H1 (cell line): ENCODE results near the gene ASXL2. TPM values are rescaled to one million over a fixed set of nuclear protein-coding genes. Genes with fewer than 3 reads are reported as not detected.

ENCODE experiments used
- CEBPB ChIP-seq: IDR thresholded peaks from 2 replicates; pipeline ENCODE4 v1.6.1; 2012; ENCODE audit warnings: low read depth, low read length
- GABPA ChIP-seq: IDR thresholded peaks from 2 replicates; pipeline ENCODE4 v1.6.1; 2011; ENCODE audit warnings: mild to moderate bottlenecking, low read length, moderate library complexity, borderline replicate concordance; ENCODE audit not compliant: insufficient read depth
- KDM4A ChIP-seq: IDR thresholded peaks from one replicate; pipeline ENCODE4 v1.7.1; 2012; ENCODE audit warnings: low read depth, mild to moderate bottlenecking, moderate library complexity, low read length, inconsistent platforms; ENCODE audit not compliant: severe bottlenecking
- polyA plus RNA-seq, 7 experiments: library from polyadenylated mRNA; depleted of rRNA in 3 of 7; stranded (reverse) in 5 of 7; unstranded in 2 of 7; fragments of >200 nt in 5 of 7; fragments of 200-250 nt in 2 of 7; gene quantifications; 1 replicate in 5 of 7; 2 replicates in 1 of 7; 4 replicates in 1 of 7; pipeline versions ENCODE4 v1.2.1 to v1.2.3, GENCODE V29; 2011 to 2013; ENCODE audit warnings: missing spikeins in 2 of 7, mixed read lengths in 2 of 7
- total RNA-seq: library from RNA; stranded (reverse); fragmentation: NEBNext Ultra II Directional; extraction: Animal tissue kit (Norgen Biotek cat#: 25700); gene quantifications from 2 replicates; pipeline ENCODE4 v1.2.1, GENCODE V29; 2021
- TF ChIP-seq, protein P1 (sequence below): IDR thresholded peaks from 2 replicates; pipeline ENCODE4 v1.6.1; 2011; ENCODE audit warnings: low read length, improper control_type of control experiment
- TF ChIP-seq, protein P2 (sequence below): fragments of 300-600 bp; sonication (generic); IDR thresholded peaks from 2 replicates; pipeline ENCODE4 v1.7.1; 2012; ENCODE audit warnings: low read length, moderate library complexity, mild to moderate bottlenecking, inconsistent platforms; ENCODE audit not compliant: insufficient replicate concordance

Gene ASXL2
- total and polyA plus RNA-seq, 2 of the 8 experiments (the other 6 are each of a cell fraction or from before 2014, with no cell fraction given): 7.2 to 41.3 TPM

DNA sequence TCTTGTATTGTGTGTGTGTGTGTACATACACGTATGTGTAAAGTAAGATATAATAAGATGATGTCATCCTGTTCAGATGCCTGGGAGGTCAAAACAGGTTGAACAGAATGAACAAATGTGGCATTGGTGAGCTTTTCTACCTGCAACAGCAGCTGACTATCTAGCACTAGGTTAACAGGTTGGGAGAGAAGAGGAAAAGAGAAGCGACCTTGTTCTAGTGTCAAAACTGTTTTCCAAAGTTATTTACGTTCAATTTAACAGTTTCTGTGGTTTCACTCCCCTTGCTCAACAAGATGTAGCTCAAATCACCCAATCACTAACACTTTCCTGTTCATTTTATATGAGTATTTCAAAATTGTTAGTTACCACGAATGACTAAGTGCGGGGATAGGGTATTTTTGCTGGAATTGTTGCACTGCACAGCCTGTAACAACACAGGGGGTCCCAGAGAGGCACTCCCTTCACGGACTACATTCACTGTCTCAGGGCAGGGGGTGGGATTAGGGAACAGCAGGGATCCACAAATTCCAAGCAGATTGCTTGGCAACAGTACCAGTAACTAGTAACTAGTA, 137.4 kb downstream of the ASXL2 start (continued):
- TF ChIP-seq, protein P1, sequence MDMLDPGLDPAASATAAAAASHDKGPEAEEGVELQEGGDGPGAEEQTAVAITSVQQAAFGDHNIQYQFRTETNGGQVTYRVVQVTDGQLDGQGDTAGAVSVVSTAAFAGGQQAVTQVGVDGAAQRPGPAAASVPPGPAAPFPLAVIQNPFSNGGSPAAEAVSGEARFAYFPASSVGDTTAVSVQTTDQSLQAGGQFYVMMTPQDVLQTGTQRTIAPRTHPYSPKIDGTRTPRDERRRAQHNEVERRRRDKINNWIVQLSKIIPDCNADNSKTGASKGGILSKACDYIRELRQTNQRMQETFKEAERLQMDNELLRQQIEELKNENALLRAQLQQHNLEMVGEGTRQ: no peak
- TF ChIP-seq GABPA: no peak
- no peak for TF ChIP-seq CEBPB
- TF ChIP-seq, protein P2, sequence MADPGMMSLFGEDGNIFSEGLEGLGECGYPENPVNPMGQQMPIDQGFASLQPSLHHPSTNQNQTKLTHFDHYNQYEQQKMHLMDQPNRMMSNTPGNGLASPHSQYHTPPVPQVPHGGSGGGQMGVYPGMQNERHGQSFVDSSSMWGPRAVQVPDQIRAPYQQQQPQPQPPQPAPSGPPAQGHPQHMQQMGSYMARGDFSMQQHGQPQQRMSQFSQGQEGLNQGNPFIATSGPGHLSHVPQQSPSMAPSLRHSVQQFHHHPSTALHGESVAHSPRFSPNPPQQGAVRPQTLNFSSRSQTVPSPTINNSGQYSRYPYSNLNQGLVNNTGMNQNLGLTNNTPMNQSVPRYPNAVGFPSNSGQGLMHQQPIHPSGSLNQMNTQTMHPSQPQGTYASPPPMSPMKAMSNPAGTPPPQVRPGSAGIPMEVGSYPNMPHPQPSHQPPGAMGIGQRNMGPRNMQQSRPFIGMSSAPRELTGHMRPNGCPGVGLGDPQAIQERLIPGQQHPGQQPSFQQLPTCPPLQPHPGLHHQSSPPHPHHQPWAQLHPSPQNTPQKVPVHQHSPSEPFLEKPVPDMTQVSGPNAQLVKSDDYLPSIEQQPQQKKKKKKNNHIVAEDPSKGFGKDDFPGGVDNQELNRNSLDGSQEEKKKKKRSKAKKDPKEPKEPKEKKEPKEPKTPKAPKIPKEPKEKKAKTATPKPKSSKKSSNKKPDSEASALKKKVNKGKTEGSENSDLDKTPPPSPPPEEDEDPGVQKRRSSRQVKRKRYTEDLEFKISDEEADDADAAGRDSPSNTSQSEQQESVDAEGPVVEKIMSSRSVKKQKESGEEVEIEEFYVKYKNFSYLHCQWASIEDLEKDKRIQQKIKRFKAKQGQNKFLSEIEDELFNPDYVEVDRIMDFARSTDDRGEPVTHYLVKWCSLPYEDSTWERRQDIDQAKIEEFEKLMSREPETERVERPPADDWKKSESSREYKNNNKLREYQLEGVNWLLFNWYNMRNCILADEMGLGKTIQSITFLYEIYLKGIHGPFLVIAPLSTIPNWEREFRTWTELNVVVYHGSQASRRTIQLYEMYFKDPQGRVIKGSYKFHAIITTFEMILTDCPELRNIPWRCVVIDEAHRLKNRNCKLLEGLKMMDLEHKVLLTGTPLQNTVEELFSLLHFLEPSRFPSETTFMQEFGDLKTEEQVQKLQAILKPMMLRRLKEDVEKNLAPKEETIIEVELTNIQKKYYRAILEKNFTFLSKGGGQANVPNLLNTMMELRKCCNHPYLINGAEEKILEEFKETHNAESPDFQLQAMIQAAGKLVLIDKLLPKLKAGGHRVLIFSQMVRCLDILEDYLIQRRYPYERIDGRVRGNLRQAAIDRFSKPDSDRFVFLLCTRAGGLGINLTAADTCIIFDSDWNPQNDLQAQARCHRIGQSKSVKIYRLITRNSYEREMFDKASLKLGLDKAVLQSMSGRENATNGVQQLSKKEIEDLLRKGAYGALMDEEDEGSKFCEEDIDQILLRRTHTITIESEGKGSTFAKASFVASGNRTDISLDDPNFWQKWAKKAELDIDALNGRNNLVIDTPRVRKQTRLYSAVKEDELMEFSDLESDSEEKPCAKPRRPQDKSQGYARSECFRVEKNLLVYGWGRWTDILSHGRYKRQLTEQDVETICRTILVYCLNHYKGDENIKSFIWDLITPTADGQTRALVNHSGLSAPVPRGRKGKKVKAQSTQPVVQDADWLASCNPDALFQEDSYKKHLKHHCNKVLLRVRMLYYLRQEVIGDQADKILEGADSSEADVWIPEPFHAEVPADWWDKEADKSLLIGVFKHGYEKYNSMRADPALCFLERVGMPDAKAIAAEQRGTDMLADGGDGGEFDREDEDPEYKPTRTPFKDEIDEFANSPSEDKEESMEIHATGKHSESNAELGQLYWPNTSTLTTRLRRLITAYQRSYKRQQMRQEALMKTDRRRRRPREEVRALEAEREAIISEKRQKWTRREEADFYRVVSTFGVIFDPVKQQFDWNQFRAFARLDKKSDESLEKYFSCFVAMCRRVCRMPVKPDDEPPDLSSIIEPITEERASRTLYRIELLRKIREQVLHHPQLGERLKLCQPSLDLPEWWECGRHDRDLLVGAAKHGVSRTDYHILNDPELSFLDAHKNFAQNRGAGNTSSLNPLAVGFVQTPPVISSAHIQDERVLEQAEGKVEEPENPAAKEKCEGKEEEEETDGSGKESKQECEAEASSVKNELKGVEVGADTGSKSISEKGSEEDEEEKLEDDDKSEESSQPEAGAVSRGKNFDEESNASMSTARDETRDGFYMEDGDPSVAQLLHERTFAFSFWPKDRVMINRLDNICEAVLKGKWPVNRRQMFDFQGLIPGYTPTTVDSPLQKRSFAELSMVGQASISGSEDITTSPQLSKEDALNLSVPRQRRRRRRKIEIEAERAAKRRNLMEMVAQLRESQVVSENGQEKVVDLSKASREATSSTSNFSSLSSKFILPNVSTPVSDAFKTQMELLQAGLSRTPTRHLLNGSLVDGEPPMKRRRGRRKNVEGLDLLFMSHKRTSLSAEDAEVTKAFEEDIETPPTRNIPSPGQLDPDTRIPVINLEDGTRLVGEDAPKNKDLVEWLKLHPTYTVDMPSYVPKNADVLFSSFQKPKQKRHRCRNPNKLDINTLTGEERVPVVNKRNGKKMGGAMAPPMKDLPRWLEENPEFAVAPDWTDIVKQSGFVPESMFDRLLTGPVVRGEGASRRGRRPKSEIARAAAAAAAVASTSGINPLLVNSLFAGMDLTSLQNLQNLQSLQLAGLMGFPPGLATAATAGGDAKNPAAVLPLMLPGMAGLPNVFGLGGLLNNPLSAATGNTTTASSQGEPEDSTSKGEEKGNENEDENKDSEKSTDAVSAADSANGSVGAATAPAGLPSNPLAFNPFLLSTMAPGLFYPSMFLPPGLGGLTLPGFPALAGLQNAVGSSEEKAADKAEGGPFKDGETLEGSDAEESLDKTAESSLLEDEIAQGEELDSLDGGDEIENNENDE: no peak
- no peak for TF ChIP-seq KDM4A
